Effector memory CD4-positive, alpha-beta T cell (primary cell): ENCODE data around the gene ENOX2.
"Not testable (repeated sequence)": the region's sequence is repeated elsewhere in the genome, so short reads cannot be mapped to it uniquely, and the experiment has no call there.

Experiments used
- DNase-seq, 3 donors: peaks; one replicate each; pipeline ENCODE4 v3.0.0-alpha.2; 2020
- H3K27ac ChIP-seq: 2 replicates; pipeline ENCODE4 v1.7.0; 2013; ENCODE audit warnings: mild to moderate bottlenecking, low read length, moderate library complexity; ENCODE audit not compliant: insufficient read depth, poor library complexity, severe bottlenecking
- H3K27me3 ChIP-seq: replicated peaks from 2 replicates; pipeline ENCODE4 v1.7.0; 2013; ENCODE audit warnings: mild to moderate bottlenecking, low read length; ENCODE audit not compliant: insufficient read depth, control insufficient read depth, poor library complexity, severe bottlenecking
- H3K36me3 ChIP-seq: 2 replicates; pipeline ENCODE4 v1.7.0; 2013; ENCODE audit warnings: mild to moderate bottlenecking, low read length, moderate library complexity; ENCODE audit not compliant: control insufficient read depth, insufficient read depth
- H3K4me1 ChIP-seq: 2 replicates; pipeline ENCODE4 v1.7.0; 2013; ENCODE audit warnings: low read length, mild to moderate bottlenecking; ENCODE audit not compliant: control insufficient read depth, insufficient read depth, poor library complexity, severe bottlenecking
- H3K4me3 ChIP-seq: 2 replicates; pipeline ENCODE4 v1.7.0; 2013; ENCODE audit warnings: low read length, low read depth, mild to moderate bottlenecking; ENCODE audit not compliant: insufficient read depth, poor library complexity, severe bottlenecking
- H3K9me3 ChIP-seq: 2 replicates; pipeline ENCODE4 v1.7.0; 2013; ENCODE audit warnings: mild to moderate bottlenecking, low read length, moderate library complexity; ENCODE audit not compliant: control insufficient read depth

ENOX2 gene

DNA sequence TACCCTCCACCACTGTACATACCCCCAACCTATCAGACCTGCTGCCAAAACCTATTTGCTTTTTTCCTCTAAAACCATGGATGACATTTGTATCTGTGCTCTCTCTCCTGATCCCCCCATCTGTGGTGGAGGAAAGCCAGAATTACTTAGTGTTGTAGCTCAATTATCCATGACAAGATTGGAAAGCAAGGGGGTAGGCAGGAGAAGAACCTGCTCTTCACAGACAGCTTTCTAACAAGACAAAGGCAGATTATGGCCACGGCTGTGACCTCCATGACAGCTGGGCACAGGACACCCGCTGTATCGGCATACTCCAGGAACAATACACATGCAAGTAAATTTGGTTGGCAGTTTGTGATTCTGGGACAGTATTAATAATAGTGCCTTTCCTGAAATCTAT is 186.7 kb downstream of the ENOX2 start:
- no peak overlapping the region for H3K27ac ChIP-seq
- H3K9me3 ChIP-seq = no peaks in the 10 kb centered on the region
- H3K4me3 ChIP-seq = no peak overlapping the region
- H3K4me1 ChIP-seq = no peaks in the 10 kb centered on the region
- H3K27me3 ChIP-seq = no peaks in the 10 kb centered on the region
- no peak for DNase-seq
- no peaks in the 10 kb centered on the region for H3K36me3 ChIP-seq

DNA sequence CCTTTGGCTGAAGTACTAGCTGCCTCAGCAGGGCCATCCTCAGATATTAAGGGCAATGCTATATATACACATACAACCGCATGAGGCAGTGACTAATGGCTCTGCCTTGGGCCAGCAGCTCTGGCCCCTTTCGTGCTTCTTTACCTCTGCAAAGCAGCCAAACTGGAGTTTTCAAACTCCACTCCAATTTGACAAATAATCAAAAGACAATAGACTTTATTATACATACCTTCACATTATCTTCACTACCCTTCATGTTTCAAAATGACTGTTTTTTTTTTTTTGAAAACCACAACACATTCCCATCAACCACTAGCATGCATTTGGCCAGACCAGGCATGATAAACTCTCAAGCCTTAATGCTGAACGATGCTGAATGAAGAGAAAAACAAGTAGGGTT is 187.7 kb downstream of the ENOX2 start:
- no peak overlapping the region for H3K4me3 ChIP-seq
- H3K27ac ChIP-seq = no peak overlapping the region
- no peaks in the 10 kb centered on the region for H3K36me3 ChIP-seq
- DNase-seq = no peak
- no peaks in the 10 kb centered on the region for H3K9me3 ChIP-seq
- no peaks in the 10 kb centered on the region for H3K4me1 ChIP-seq
- H3K27me3 ChIP-seq = no peaks in the 10 kb centered on the region

DNA sequence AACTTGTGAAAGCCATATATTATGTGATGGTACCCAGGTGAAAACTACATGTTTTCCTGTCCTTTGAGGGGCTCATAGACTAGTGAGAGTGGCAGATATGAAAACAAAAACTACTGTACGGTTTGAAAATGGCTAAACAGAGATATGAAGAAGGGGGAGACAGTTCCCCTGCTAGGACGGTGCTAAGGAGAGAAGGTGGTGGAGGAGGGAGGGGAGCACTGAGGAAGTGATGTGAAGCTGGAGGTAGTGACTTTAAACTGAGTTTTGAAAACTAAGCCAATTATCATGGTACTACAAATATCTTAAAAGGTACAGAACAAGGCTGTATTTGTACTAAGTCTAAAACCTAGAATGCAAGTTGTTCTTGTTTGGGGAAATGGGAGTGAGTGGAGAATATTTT is 188.3 kb downstream of the ENOX2 start:
- Histone ChIP-seq H3K4me1 (no peaks in the 10 kb centered on the region), H3K9me3 (no peaks in the 10 kb centered on the region), H3K36me3 (no peaks in the 10 kb centered on the region), H3K4me3 (no peak overlapping the region), H3K27me3 (no peaks in the 10 kb centered on the region), H3K27ac (no peak overlapping the region)
- no peak for DNase-seq

DNA sequence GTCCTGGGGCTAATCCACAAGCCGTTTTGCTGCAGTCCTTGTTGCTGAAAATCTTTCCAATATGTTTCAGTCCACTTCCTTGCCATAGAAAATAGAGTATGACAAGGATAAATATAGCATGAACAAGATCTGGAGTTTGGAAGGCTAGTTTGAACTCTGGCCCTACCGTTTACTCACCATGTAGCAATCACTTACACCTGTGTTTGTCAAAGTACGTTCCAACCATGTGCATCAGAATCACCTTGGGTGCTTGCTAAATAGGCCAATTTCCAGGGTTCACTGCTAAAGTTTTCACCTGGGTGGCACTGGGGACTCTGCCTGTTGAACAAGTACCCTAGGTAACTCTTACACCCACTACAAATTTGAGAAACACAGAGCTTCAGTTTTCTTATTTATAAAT is 188.9 kb downstream of the ENOX2 start:
- H3K4me1 ChIP-seq = no peaks in the 10 kb centered on the region
- H3K27me3 ChIP-seq = no peaks in the 10 kb centered on the region
- H3K9me3 ChIP-seq = no peaks in the 10 kb centered on the region
- H3K36me3 ChIP-seq = no peaks in the 10 kb centered on the region
- H3K27ac ChIP-seq = no peak overlapping the region
- H3K4me3 ChIP-seq = no peak overlapping the region
- DNase-seq = no peak

DNA sequence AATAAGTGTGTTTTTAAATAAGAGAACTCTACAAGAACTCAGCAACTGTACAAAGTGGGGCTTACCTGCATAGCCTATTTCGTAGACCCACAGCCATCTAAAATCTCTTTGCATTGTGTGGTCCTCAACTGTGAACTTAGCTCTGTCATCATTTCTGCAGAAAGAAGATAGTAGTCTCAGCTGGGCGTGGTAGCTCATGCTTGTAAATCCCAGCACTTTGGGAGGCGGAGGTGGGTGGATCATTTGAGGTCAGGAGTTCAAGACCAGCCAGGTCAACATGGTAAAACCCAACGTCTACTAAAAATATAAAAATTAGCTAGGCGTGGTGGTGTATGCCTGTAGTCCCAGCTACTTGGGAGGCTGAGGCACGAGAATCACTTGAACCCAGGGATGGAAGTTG is 193.8 kb downstream of the ENOX2 start:
- not testable (repeated sequence) for H3K27ac ChIP-seq, H3K27me3 ChIP-seq, H3K36me3 ChIP-seq, H3K4me3 ChIP-seq, DNase-seq, H3K9me3 ChIP-seq, H3K4me1 ChIP-seq

DNA sequence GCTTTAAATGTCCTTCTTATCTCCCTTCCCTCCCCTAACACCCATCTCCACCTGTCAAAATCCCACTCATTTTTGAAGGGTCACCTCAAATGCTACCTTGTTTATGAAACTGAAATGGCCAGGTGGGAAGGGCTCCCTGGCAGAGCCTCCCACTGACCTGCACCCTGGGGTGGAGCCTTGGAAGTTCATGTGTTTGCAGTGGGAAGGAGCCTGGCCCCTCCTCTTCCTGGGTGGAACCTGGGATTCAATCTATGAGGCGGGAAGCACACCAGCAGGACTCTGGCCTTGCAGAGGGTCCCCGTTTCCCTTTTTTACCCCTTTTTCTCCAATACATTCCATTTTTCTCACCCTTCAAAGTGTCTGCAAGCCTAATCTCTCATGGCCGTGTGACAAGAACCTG is 197.4 kb downstream of the ENOX2 start:
- no peak overlapping the region for H3K27ac ChIP-seq
- no peaks in the 10 kb centered on the region for H3K27me3 ChIP-seq
- peaks cover 4% of the 10 kb centered on the region for H3K36me3 ChIP-seq
- no peaks in the 10 kb centered on the region for H3K9me3 ChIP-seq
- no peaks in the 10 kb centered on the region for H3K4me1 ChIP-seq
- DNase-seq = no peak
- no peak overlapping the region for H3K4me3 ChIP-seq

DNA sequence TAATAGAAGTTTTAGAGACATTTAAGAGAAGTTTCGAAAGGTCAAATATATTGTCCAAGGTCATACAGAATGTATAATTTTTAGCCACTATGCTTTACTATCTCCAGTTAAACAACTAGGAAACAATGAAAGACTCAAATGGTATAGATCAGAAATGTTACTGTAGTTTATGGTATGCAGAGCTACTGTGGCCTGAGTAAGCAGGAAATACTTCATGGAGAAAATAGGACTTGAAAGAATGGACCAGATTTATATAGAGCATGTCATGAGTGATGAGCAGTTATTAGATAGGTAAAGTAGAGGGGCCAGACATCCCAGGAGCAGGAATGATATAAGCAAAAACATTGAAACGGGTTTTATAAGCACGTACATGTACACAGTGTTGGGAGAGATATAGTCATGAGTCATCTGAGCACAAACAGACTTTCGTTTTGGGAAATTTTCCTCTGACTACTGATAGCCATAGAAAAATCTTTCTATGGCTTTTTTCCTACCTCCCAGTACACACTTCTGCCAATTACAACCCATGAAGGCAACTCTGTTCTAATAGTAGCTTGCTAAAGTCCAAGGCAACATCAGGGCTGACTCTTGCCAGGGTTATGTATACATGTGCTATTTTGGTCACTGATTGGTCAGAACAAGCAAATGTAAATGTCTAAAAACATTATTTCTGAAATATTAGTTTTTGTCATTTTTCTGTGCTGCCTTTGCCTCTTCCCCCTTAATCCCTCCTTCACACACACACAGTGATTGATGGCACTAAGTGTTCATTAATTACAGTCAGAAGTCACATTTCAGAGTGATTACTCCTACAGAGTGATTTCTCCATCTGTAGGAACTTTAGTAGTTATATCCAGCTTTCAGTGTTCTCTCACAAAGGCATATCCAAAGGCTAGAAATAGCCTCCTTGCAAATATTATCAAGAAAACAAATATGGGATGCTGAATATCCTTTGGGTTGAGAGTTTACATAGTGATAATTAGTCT is 198.7 kb downstream of the ENOX2 start:
- Histone ChIP-seq H3K4me1 (no peaks in the 10 kb centered on the region), H3K4me3 (no peak overlapping the region), H3K27ac (no peak overlapping the region), H3K9me3 (no peaks in the 10 kb centered on the region), H3K27me3 (no peaks in the 10 kb centered on the region), H3K36me3 (peaks cover 4% of the 10 kb centered on the region)
- DNase-seq = no peak

DNA sequence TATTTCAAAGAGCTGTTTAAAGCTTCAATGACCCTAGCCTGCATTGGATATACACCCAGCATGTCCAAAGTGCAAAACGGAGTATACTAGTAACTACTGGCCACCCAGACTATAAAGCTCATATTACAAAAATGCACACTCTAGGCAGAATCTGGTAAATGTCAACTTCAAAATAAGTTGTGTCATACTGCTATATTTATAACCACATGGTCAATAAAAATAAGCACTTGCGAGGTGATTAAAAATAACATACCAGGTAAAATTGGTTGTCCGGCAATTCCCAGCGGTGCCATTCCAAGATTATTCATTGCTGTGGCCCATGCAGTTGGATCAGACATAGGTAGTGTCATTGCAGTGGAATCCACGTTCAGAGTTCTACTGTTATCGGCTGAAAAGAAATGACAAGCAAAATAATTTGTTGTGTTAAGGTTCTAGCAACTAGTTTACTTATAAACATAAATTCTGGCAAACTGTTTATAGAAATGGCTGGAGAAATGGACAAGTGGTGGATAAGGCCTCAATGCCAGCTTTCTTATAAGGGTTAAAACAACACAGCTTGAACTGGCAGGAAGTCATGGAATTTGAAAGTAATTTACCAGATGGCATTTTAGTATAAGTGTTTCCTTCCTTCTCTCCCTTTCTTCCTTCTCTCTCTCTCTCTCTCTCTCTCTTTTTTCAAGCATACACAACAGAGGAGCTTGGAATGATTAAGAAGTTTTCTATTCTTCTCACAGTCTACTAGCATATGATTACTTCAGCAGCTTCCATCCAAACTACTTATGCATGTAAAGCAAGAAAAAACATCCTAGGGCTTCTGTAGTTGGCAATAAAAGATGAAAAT is 199.9 kb downstream of the ENOX2 start:
- Histone ChIP-seq H3K36me3 (peaks cover 4% of the 10 kb centered on the region), H3K9me3 (no peaks in the 10 kb centered on the region), H3K4me3 (no peak overlapping the region), H3K4me1 (no peaks in the 10 kb centered on the region), H3K27ac (no peak overlapping the region), H3K27me3 (no peaks in the 10 kb centered on the region)
- no peak for DNase-seq

DNA sequence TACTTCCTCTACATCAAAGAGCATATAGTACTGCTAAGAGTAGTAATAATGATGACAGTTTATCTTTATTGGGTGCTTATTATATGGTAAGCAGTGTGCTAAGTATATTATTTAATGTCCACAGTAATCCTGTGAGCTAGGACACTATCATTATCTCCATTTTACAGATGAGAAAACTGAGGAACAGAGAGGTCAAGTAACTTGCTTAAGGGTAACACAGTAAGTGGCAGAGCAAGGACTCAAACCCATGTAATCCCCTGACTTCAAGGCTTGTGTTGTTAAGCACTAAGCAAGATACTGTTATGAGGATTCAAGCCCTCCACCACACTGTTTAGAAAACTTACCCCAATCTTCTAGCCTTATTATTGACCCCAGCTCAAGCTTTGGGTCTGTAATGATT is 202.4 kb downstream of the ENOX2 start:
- no peaks in the 10 kb centered on the region for H3K27me3 ChIP-seq
- no peak overlapping the region for H3K4me3 ChIP-seq
- DNase-seq = no peak
- peaks cover 4% of the 10 kb centered on the region for H3K36me3 ChIP-seq
- no peaks in the 10 kb centered on the region for H3K4me1 ChIP-seq
- H3K27ac ChIP-seq = no peak overlapping the region
- no peaks in the 10 kb centered on the region for H3K9me3 ChIP-seq

DNA sequence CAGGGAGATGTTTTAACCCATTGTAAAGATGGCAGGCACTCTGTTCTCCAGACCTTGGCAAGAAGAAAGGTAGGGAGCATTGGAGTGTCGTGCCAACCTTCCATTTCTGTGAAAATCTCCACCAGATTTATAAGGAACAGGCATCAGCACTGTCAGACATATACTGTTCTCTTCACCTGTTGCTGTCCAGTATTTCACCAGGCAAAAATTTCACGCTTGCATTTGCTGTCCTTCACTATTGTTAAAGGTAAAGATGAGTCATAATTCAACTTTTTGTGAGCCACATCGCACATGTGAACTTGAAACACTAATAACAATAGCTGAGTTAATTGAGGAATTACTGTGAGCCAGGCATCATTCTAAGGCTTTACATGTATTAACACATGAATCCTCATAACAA is 203.4 kb downstream of the ENOX2 start:
- H3K27ac ChIP-seq = no peak overlapping the region
- no peak overlapping the region for H3K4me3 ChIP-seq
- H3K4me1 ChIP-seq = no peaks in the 10 kb centered on the region
- H3K27me3 ChIP-seq = no peaks in the 10 kb centered on the region
- H3K36me3 ChIP-seq = peaks cover 4% of the 10 kb centered on the region
- no peak for DNase-seq
- no peaks in the 10 kb centered on the region for H3K9me3 ChIP-seq
